ENCODE data around the gene DCC.

DCC gene

GRCh38 chr18:53114441-53114840 lies 774.4 kb downstream of the DCC start:
- TF ChIP-seq CTCF (conservative IDR thresholded peaks at IDR 0.05) (no peak), ZFX (IDR thresholded peaks at IDR 0.05) (no peak)
- no peak overlapping the region for H3K27ac ChIP-seq

GRCh38 chr18:53115876-53116585 lies 776.0 kb downstream of the DCC start:
- TF ChIP-seq CTCF (conservative IDR thresholded peaks at IDR 0.05) (no peak), ZFX (IDR thresholded peaks at IDR 0.05) (no peak)

GRCh38 chr18:53117851-53118250 lies 777.9 kb downstream of the DCC start:
- no peak overlapping the region for H3K27ac ChIP-seq
- TF ChIP-seq CTCF (conservative IDR thresholded peaks at IDR 0.05) (no peak), ZFX (IDR thresholded peaks at IDR 0.05) (no peak)

More at GRCh38 chr18:53115876-53116585, 776.0 kb downstream of the DCC start:
- no peak overlapping the region for H3K27ac ChIP-seq

- no peak overlapping the region for H3K27ac ChIP-seq
- TF ChIP-seq ZFX (IDR thresholded peaks at IDR 0.05) = no peak
- no peak for TF ChIP-seq CTCF (conservative IDR thresholded peaks at IDR 0.05)
Observed at GRCh38 chr18:53126210-53126609, 786.2 kb downstream of the DCC start.

- H3K27ac ChIP-seq = no peak overlapping the region
- TF ChIP-seq ZFX (IDR thresholded peaks at IDR 0.05) (no peak), CTCF (conservative IDR thresholded peaks at IDR 0.05) (no peak)
Observed at GRCh38 chr18:53131001-53131400, 791.0 kb downstream of the DCC start.

GRCh38 chr18:53134711-53135110 lies 794.7 kb downstream of the DCC start:
- H3K27ac ChIP-seq = no peak overlapping the region
- no peak for TF ChIP-seq CTCF (conservative IDR thresholded peaks at IDR 0.05)
- no peak for TF ChIP-seq ZFX (IDR thresholded peaks at IDR 0.05)

GRCh38 chr18:53135654-53136053 lies 795.7 kb downstream of the DCC start:
- H3K27ac ChIP-seq = no peak overlapping the region
- TF ChIP-seq CTCF (conservative IDR thresholded peaks at IDR 0.05) (no peak), ZFX (IDR thresholded peaks at IDR 0.05) (no peak)

Data from C4-2B (cell line).